Lower leg skin (tissue), 3 donors: Measurements from ENCODE around the gene RPL10.

Experiments used
- POLR2A ChIP-seq, 2 donors: fragments of 450-650 bp; IDR thresholded peaks; one replicate each; pipeline ENCODE4 v1.6.1; 2016 to 2017; ENCODE audit warnings: antibody characterized with exemption in 2 of 2, mild to moderate bottlenecking in 1 of 2, moderate library complexity in 1 of 2
- TF ChIP-seq, protein P1 (sequence below), 3 donors: fragments of 450-650 bp; IDR thresholded peaks; one replicate each; pipeline ENCODE4 v1.5.1; 2016; ENCODE audit warnings: antibody characterized with exemption in 3 of 3, mild to moderate bottlenecking in 3 of 3, moderate library complexity in 2 of 3

DNA sequence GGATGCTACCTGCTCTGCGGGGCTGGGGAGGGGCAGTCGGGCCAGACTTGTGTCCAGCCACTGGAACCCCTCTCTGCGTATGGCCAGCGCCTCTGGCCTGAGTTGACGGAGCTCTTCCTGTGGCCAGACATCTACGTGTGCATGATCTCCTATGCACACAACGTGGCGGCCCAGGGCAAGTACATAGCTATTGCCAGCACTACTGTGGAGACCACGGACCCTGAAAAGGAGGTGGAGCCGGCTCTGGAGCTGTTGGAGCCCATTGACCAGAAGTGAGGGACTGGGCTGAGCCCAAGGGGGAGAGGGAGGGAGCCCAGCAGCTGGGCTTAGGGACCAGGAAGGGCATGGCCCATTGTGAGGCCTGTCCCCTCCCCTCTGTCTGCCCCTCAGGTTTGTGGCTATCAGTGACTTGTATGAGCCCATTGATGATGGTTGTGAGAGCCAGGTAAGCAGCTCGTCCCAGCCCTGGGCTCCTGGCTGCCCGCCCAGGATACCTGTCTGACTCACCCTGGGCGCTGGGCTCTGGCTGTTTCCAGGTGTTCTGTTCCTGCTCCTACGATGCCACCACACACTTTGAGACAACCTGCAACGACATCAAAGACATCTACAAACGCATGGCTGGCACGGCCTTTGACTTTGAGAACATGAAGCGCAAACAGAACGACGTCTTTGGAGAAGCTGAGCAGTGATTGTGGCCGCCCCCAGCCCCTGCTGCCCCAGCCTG is 44.0 kb downstream of the RPL10 start:
- TF ChIP-seq, protein P1, sequence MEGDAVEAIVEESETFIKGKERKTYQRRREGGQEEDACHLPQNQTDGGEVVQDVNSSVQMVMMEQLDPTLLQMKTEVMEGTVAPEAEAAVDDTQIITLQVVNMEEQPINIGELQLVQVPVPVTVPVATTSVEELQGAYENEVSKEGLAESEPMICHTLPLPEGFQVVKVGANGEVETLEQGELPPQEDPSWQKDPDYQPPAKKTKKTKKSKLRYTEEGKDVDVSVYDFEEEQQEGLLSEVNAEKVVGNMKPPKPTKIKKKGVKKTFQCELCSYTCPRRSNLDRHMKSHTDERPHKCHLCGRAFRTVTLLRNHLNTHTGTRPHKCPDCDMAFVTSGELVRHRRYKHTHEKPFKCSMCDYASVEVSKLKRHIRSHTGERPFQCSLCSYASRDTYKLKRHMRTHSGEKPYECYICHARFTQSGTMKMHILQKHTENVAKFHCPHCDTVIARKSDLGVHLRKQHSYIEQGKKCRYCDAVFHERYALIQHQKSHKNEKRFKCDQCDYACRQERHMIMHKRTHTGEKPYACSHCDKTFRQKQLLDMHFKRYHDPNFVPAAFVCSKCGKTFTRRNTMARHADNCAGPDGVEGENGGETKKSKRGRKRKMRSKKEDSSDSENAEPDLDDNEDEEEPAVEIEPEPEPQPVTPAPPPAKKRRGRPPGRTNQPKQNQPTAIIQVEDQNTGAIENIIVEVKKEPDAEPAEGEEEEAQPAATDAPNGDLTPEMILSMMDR (IDR thresholded peaks at IDR 0.05) = no peak
- no peak for TF ChIP-seq POLR2A (IDR thresholded peaks at IDR 0.05)
